GM23338 (cell line): ENCODE data around the gene GSDMA. TPM values are rescaled to one million over a fixed set of nuclear protein-coding genes. Genes with fewer than 3 reads are reported as not detected.

Experiments used
- ATAC-seq: fragments of 200-7000 bp; cut with Tn5 transposase; 3 replicates; pipeline ENCODE4 v1.9.1; 2020
- DNase-seq: peaks from one replicate; pipeline ENCODE4 v3.0.0-alpha.2; 2015; ENCODE audit warnings: low spot score
- H2AFZ ChIP-seq: fragments of 200-600 bp; sonication (generic); 2 replicates; pipeline ENCODE4 v1.8.0; 2016; ENCODE audit warnings: antibody characterized with exemption, mild to moderate bottlenecking, moderate library complexity
- H3F3A ChIP-seq: fragments of 200-600 bp; sonication (generic); replicated peaks from 2 replicates; pipeline ENCODE4 v1.8.0; 2017; ENCODE audit warnings: antibody characterized with exemption, mixed run types, low read depth
- H3K27ac ChIP-seq: fragments of 200-600 bp; sonication (generic); 2 replicates; pipeline ENCODE4 v1.6.1; 2016; ENCODE audit warnings: low read depth
- H3K27me3 ChIP-seq: fragments of 200-600 bp; sonication (generic); 2 replicates; pipeline ENCODE4 v1.8.0; 2016; ENCODE audit warnings: mild to moderate bottlenecking, mixed run types, moderate library complexity; ENCODE audit not compliant: insufficient read depth
- H3K36me3 ChIP-seq: fragments of 200-600 bp; sonication (generic); 2 replicates; pipeline ENCODE4 v1.8.0; 2016; ENCODE audit warnings: mild to moderate bottlenecking; ENCODE audit not compliant: insufficient read depth
- H3K4me1 ChIP-seq: fragments of 200-600 bp; sonication (generic); 2 replicates; pipeline ENCODE4 v1.8.0; 2016; ENCODE audit warnings: mild to moderate bottlenecking, moderate library complexity; ENCODE audit not compliant: insufficient read depth
- H3K4me2 ChIP-seq: fragments of 200-600 bp; sonication (generic); 2 replicates; pipeline ENCODE4 v1.7.1; 2017; ENCODE audit warnings: mixed run types
- H3K4me3 ChIP-seq: fragments of 200-600 bp; sonication (generic); 2 replicates; pipeline ENCODE4 v1.6.1; 2016; ENCODE audit warnings: mixed run types
- H3K79me2 ChIP-seq: fragments of 200-600 bp; sonication (generic); replicated peaks from 2 replicates; pipeline ENCODE4 v1.8.0; 2017; ENCODE audit warnings: mild to moderate bottlenecking; ENCODE audit not compliant: insufficient read depth
- H3K9me2 ChIP-seq: fragments of 200-600 bp; sonication (generic); 2 replicates; pipeline ENCODE4 v1.8.0; 2017; ENCODE audit not compliant: insufficient read depth
- H4K20me1 ChIP-seq: fragments of 200-600 bp; sonication (generic); replicated peaks from 2 replicates; pipeline ENCODE4 v1.8.0; 2017; ENCODE audit warnings: mild to moderate bottlenecking; ENCODE audit not compliant: insufficient read depth
- H3K27ac Mint-ChIP-seq: 2 replicates; pipeline ENCODE4 v1.8.0; 2020; ENCODE audit warnings: inconsistent platforms, mild to moderate bottlenecking, moderate library complexity, mixed read lengths
- H3K27me3 Mint-ChIP-seq: 3 replicates; pipeline ENCODE4 v1.8.0; 2022; ENCODE audit warnings: low read depth, mild to moderate bottlenecking, moderate library complexity, mixed read lengths, inconsistent platforms; ENCODE audit not compliant: insufficient read depth, poor library complexity
- H3K36me3 Mint-ChIP-seq: 3 replicates; pipeline ENCODE4 v1.8.0; 2021; ENCODE audit warnings: low read depth, mild to moderate bottlenecking, inconsistent platforms, moderate library complexity, mixed read lengths
- H3K4me1 Mint-ChIP-seq: 3 replicates; pipeline ENCODE4 v1.8.0; 2020; ENCODE audit warnings: mild to moderate bottlenecking, inconsistent platforms, mixed read lengths
- H3K4me3 Mint-ChIP-seq: 3 replicates; pipeline ENCODE4 v1.8.0; 2021; ENCODE audit warnings: moderate library complexity, mild to moderate bottlenecking, inconsistent platforms, mixed read lengths
- H3K9me3 Mint-ChIP-seq: 3 replicates; pipeline ENCODE4 v1.8.0; 2020; ENCODE audit warnings: moderate library complexity, mild to moderate bottlenecking, inconsistent platforms, mixed read lengths
- CTCF ChIP-seq, 2 experiments: fragments of 200-600 bp in 1 of 2; sonication (generic) in 1 of 2; conservative IDR thresholded peaks; 2 replicates each; pipeline versions ENCODE4 v1.5.1 to v1.6.1; 2016 to 2017; ENCODE audit warnings: antibody characterized with exemption in 2 of 2, low read depth in 2 of 2, mild to moderate bottlenecking in 2 of 2, moderate library complexity in 1 of 2
- EZH2phosphoT487 ChIP-seq: fragments of 200-600 bp; sonication (generic); IDR thresholded peaks from one replicate; pipeline ENCODE4 v1.8.1; 2018; ENCODE audit warnings: antibody characterized with exemption; ENCODE audit not compliant: unreplicated experiment
- NANOG ChIP-seq: IDR thresholded peaks from 2 replicates; pipeline ENCODE4 v1.6.1; 2016; ENCODE audit warnings: antibody characterized with exemption, borderline replicate concordance
- REST ChIP-seq: IDR thresholded peaks from one replicate; pipeline ENCODE4 v1.6.1; 2018; ENCODE audit warnings: antibody characterized with exemption; ENCODE audit not compliant: unreplicated experiment
- ZNF462 ChIP-seq: fragments of 250-450 bp; sonication (Bioruptor Pico); IDR thresholded peaks from 2 replicates; pipeline ENCODE4 v1.5.0; 2020; ENCODE audit warnings: mild to moderate bottlenecking, moderate library complexity
- polyA plus RNA-seq: library from polyadenylated mRNA; unstranded; fragments of >200 nt; fragmentation: Nextera tagmentation; extraction: Ambion mirVana; gene quantifications from 2 replicates; pipeline ENCODE4 v1.2.1, GENCODE V29; 2016
- total RNA-seq: library from RNA; depleted of rRNA; stranded (reverse); fragments of >200 nt; shearing (Covaris generic); gene quantifications from 2 replicates; pipeline ENCODE4 v1.2.3, GENCODE V29; 2014

The GSDMA gene
- total and polyA plus RNA-seq, 2 experiments from 2014 or later = not detected

- TF ChIP-seq ZNF462 (CRISPR knock-in tag) = no peak
- no peak for TF ChIP-seq CTCF (conservative IDR thresholded peaks at IDR 0.05; ENCODE audit: low read depth in 2 of 2)
- TF ChIP-seq EZH2phosphoT487 = no peak
Measured at GRCh38 chr17:39927929-39928857, 34.6 kb upstream of the GSDMA start (continued).

- peaks cover 20% of the 10 kb centered on the region for H3K4me1 ChIP-seq
- Mint-ChIP-seq H3K27me3 (peaks cover 5% of the 10 kb centered on the region), H3K36me3 (peaks cover 5% of the 10 kb centered on the region; the same call in 1 of the 3 replicates), H3K9me3 (no peaks in the 10 kb centered on the region), H3K4me3 (peak overlapping the region; percentile 85; the same call in 2 of the 3 replicates), H3K27ac (no peak overlapping the region), H3K4me1 (peaks cover 48% of the 10 kb centered on the region)
- no peaks in the 10 kb centered on the region for H3K27me3 ChIP-seq
- H2AFZ ChIP-seq = no peak overlapping the region
- H3K4me3 ChIP-seq = 0 out of 2 replicates have a peak overlapping the region, but pooled peaks have one; percentile 97
- no peak for DNase-seq
- H3K9me2 ChIP-seq = no peaks in the 10 kb centered on the region
- no peaks in the 10 kb centered on the region for H3K36me3 ChIP-seq
- H3F3A ChIP-seq = peaks cover 7% of the 10 kb centered on the region
- H3K27ac ChIP-seq = no peak overlapping the region; the same call in 1 of the 2 replicates
- H3K79me2 ChIP-seq = peaks cover 32% of the 10 kb centered on the region
- ATAC-seq = no peak
- peaks cover 17% of the 10 kb centered on the region for H4K20me1 ChIP-seq
- peak overlapping the region; percentile 94 for H3K4me2 ChIP-seq
- TF ChIP-seq NANOG (no peak), CTCF (conservative IDR thresholded peaks at IDR 0.05; ENCODE audit: low read depth in 2 of 2) (no peak), REST (no peak)
Measured at GRCh38 chr17:39928858-39929645, 33.8 kb upstream of the GSDMA start.
